Measurements from ENCODE around the gene FRYL.

- TF ChIP-seq TAF1 (IDR thresholded peaks at IDR 0.05; ENCODE audit: borderline replicate concordance, insufficient read depth, low read length), result no peak
- no peak for TF ChIP-seq POLR2AphosphoS5 (IDR thresholded peaks at IDR 0.05; ENCODE audit: low read depth, low read length)
Observed at GRCh38 chr4:48634688-48635308, 145.3 kb downstream of the FRYL start.
